ENCODE measurements around the gene FLCN.
"Not testable (repeated sequence)": the region's sequence is repeated elsewhere in the genome, so short reads cannot be mapped to it uniquely, and the experiment has no call there.

The FLCN gene

DNA sequence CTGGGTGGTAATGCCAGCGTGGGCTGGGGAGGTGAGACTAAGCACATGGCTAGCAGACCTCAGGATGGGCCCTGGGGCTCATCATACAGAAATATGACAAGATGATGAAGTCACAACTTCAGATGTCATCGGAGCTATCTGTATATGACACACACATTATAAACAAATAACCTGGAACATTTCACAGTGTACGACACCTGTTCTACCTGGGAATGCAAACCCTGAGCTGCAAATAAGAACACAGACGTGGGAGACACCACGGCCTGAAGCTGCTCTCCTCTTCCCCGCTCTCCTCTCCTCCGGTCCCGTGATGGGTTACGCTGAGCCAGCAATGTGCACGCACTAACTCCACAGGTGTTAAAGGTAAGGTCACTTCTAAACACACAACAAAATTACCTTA lies 35.7 kb downstream of the FLCN start:
- no peaks in the 10 kb centered on the region for H3K27me3 ChIP-seq (ENCODE audit: control insufficient read depth in 1 of 2, insufficient read depth in 2 of 2, low read length in 2 of 2)
- H3K9ac ChIP-seq (ENCODE audit: low read depth in 1 of 2, low read length in 2 of 2): no peak overlapping the region
- H3K36me3 ChIP-seq (ENCODE audit: control insufficient read depth in 1 of 2, insufficient read depth in 2 of 2, low read length in 2 of 2): no peaks in the 10 kb centered on the region
- H3K27ac ChIP-seq (ENCODE audit: low read depth, low read length): no peak overlapping the region
- peaks cover 12 to 28% of the 10 kb centered on the region in 2 donors for H3K4me1 ChIP-seq (ENCODE audit: control insufficient read depth in 1 of 2, insufficient read depth in 2 of 2, low read length in 2 of 2)
- no peak overlapping the region for H3K4me3 ChIP-seq (ENCODE audit: low read depth in 1 of 2, low read length in 2 of 2)
- no peaks in the 10 kb centered on the region for H3K9me3 ChIP-seq (ENCODE audit: control insufficient read depth in 1 of 2, low read length in 2 of 2)

- H3K4me3 ChIP-seq (ENCODE audit: low read depth in 1 of 2, low read length in 2 of 2): no peak overlapping the region
- no peaks in the 10 kb centered on the region for H3K36me3 ChIP-seq (ENCODE audit: control insufficient read depth in 1 of 2, insufficient read depth in 2 of 2, low read length in 2 of 2)
- peaks cover 12 to 26% of the 10 kb centered on the region in 2 donors for H3K4me1 ChIP-seq (ENCODE audit: control insufficient read depth in 1 of 2, insufficient read depth in 2 of 2, low read length in 2 of 2)
- H3K9ac ChIP-seq (ENCODE audit: low read depth in 1 of 2, low read length in 2 of 2): no peak overlapping the region
- H3K27me3 ChIP-seq (ENCODE audit: control insufficient read depth in 1 of 2, insufficient read depth in 2 of 2, low read length in 2 of 2): no peaks in the 10 kb centered on the region
- H3K9me3 ChIP-seq (ENCODE audit: control insufficient read depth in 1 of 2, low read length in 2 of 2): no peaks in the 10 kb centered on the region
- no peak overlapping the region for H3K27ac ChIP-seq (ENCODE audit: low read depth, low read length)
Observed at GRCh38 chr17:17200831-17201230, 36.1 kb downstream of the FLCN start.

DNA sequence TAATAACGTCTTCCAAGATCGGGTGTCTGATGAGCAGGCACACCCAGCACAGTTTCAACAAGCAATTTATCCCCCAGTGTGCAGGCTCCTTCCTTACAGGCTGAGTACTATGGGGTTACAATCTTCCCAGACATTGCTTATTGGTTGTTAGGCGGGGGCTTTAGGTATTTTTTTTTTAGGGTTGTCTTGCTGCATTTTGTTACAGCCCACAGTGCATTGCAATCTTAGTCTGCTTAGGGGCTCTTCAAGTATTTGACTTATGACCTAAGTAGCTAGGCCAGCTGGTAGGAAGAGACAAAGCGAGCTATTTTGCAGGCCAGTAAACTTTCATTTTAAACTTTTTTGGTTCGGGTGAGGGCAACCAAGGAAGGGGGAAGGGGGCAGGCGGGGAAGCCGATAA lies 36.7 kb downstream of the FLCN start:
- Histone ChIP-seq H3K36me3 (ENCODE audit: control insufficient read depth in 1 of 2, insufficient read depth in 2 of 2, low read length in 2 of 2) (no peaks in the 10 kb centered on the region), H3K4me3 (ENCODE audit: low read depth in 1 of 2, low read length in 2 of 2) (no peak overlapping the region), H3K27me3 (ENCODE audit: control insufficient read depth in 1 of 2, insufficient read depth in 2 of 2, low read length in 2 of 2) (no peaks in the 10 kb centered on the region), H3K9me3 (ENCODE audit: control insufficient read depth in 1 of 2, low read length in 2 of 2) (no peaks in the 10 kb centered on the region), H3K4me1 (ENCODE audit: control insufficient read depth in 1 of 2, insufficient read depth in 2 of 2, low read length in 2 of 2) (peaks cover 12 to 21% of the 10 kb centered on the region in 2 donors), H3K27ac (ENCODE audit: low read depth, low read length) (no peak overlapping the region), H3K9ac (ENCODE audit: low read depth in 1 of 2, low read length in 2 of 2) (no peak overlapping the region)

GRCh38 chr17:17198281-17198680 lies 38.7 kb downstream of the FLCN start:
- Histone ChIP-seq H3K4me3 (ENCODE audit: low read depth in 1 of 2, low read length in 2 of 2) (no peak overlapping the region), H3K27me3 (ENCODE audit: control insufficient read depth in 1 of 2, insufficient read depth in 2 of 2, low read length in 2 of 2) (no peaks in the 10 kb centered on the region), H3K36me3 (ENCODE audit: control insufficient read depth in 1 of 2, insufficient read depth in 2 of 2, low read length in 2 of 2) (no peaks in the 10 kb centered on the region), H3K27ac (ENCODE audit: low read depth, low read length) (no peak overlapping the region), H3K9me3 (ENCODE audit: control insufficient read depth in 1 of 2, low read length in 2 of 2) (no peaks in the 10 kb centered on the region), H3K9ac (ENCODE audit: low read depth in 1 of 2, low read length in 2 of 2) (no peak overlapping the region), H3K4me1 (ENCODE audit: control insufficient read depth in 1 of 2, insufficient read depth in 2 of 2, low read length in 2 of 2) (peaks cover 0 to 6% of the 10 kb centered on the region in 2 donors)

DNA sequence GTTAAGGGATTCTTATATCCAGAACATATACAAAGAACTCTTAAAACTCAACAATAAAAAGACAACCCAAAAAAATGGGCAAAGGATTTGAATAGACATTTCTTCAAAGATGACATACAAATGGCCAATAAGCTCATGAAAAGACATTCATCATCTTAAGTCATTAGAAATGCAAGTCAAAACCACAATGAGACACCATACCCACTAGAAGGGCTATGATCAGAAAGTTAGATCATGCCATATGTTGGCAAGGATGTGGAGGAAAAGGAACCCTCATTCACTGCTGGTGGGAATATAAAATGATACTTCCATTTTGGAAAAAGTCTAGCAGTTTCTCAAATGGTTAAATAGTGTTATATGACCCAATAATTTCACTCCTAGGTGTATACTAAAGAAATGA lies 40.2 kb downstream of the FLCN start:
- Histone ChIP-seq H3K27me3 (ENCODE audit: control insufficient read depth in 1 of 2, insufficient read depth in 2 of 2, low read length in 2 of 2) (no peaks in the 10 kb centered on the region), H3K27ac (ENCODE audit: low read depth, low read length) (no peak overlapping the region), H3K9me3 (ENCODE audit: control insufficient read depth in 1 of 2, low read length in 2 of 2) (no peaks in the 10 kb centered on the region), H3K4me3 (ENCODE audit: low read depth in 1 of 2, low read length in 2 of 2) (no peak overlapping the region), H3K4me1 (ENCODE audit: control insufficient read depth in 1 of 2, insufficient read depth in 2 of 2, low read length in 2 of 2) (peaks cover 0 to 9% of the 10 kb centered on the region in 2 donors), H3K36me3 (ENCODE audit: control insufficient read depth in 1 of 2, insufficient read depth in 2 of 2, low read length in 2 of 2) (no peaks in the 10 kb centered on the region), H3K9ac (ENCODE audit: low read depth in 1 of 2, low read length in 2 of 2) (no peak overlapping the region)

GRCh38 chr17:17195466-17195865 lies 41.5 kb downstream of the FLCN start:
- not testable (repeated sequence) for H3K4me1 ChIP-seq (ENCODE audit: control insufficient read depth in 1 of 2, insufficient read depth in 2 of 2, low read length in 2 of 2); H3K9me3 ChIP-seq (ENCODE audit: control insufficient read depth in 1 of 2, low read length in 2 of 2); H3K27me3 ChIP-seq (ENCODE audit: control insufficient read depth in 1 of 2, insufficient read depth in 2 of 2, low read length in 2 of 2); H3K36me3 ChIP-seq (ENCODE audit: control insufficient read depth in 1 of 2, insufficient read depth in 2 of 2, low read length in 2 of 2); H3K9ac ChIP-seq (ENCODE audit: low read depth in 1 of 2, low read length in 2 of 2); H3K4me3 ChIP-seq (ENCODE audit: low read depth in 1 of 2, low read length in 2 of 2); H3K27ac ChIP-seq (ENCODE audit: low read depth, low read length)

DNA sequence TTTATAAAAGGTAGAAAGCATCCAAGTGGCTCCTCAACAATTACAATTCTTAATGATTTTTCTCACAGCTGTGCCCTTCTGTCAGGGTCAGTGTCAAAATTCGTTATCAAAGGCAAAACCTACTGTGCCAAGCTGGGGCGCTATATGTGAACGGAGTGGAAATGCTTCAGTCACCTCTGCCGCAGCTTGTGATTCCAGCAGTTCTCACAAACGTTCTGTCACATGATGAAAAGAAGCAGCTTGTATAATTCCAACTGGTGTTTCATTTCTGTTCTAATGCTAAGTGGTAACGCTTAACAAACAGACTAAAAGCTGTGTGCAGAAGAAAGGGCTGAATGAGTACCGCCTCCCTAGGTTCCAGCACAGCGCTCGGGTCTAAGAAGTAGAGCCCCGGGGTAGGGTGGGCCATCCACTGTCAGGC lies 45.0 kb downstream of the FLCN start:
- Histone ChIP-seq H3K36me3 (ENCODE audit: control insufficient read depth in 1 of 2, insufficient read depth in 2 of 2, low read length in 2 of 2) (peaks cover 13 to 29% of the 10 kb centered on the region in 2 donors), H3K4me3 (ENCODE audit: low read depth in 1 of 2, low read length in 2 of 2) (no peak overlapping the region), H3K9me3 (ENCODE audit: control insufficient read depth in 1 of 2, low read length in 2 of 2) (no peaks in the 10 kb centered on the region), H3K4me1 (ENCODE audit: control insufficient read depth in 1 of 2, insufficient read depth in 2 of 2, low read length in 2 of 2) (peaks cover 0 to 3% of the 10 kb centered on the region in 2 donors), H3K9ac (ENCODE audit: low read depth in 1 of 2, low read length in 2 of 2) (no peak overlapping the region), H3K27me3 (ENCODE audit: control insufficient read depth in 1 of 2, insufficient read depth in 2 of 2, low read length in 2 of 2) (no peaks in the 10 kb centered on the region), H3K27ac (ENCODE audit: low read depth, low read length) (no peak overlapping the region)

- Histone ChIP-seq H3K9me3 (ENCODE audit: control insufficient read depth in 1 of 2, low read length in 2 of 2) (no peaks in the 10 kb centered on the region), H3K27me3 (ENCODE audit: control insufficient read depth in 1 of 2, insufficient read depth in 2 of 2, low read length in 2 of 2) (no peaks in the 10 kb centered on the region), H3K4me1 (ENCODE audit: control insufficient read depth in 1 of 2, insufficient read depth in 2 of 2, low read length in 2 of 2) (peaks cover 0 to 3% of the 10 kb centered on the region in 2 donors), H3K9ac (ENCODE audit: low read depth in 1 of 2, low read length in 2 of 2) (no peak overlapping the region), H3K4me3 (ENCODE audit: low read depth in 1 of 2, low read length in 2 of 2) (no peak overlapping the region), H3K27ac (ENCODE audit: low read depth, low read length) (no peak overlapping the region), H3K36me3 (ENCODE audit: control insufficient read depth in 1 of 2, insufficient read depth in 2 of 2, low read length in 2 of 2) (peaks cover 16 to 29% of the 10 kb centered on the region in 2 donors)
Observed at GRCh38 chr17:17191346-17191792, 45.6 kb downstream of the FLCN start.

GRCh38 chr17:17190188-17190587 lies 46.8 kb downstream of the FLCN start:
- Histone ChIP-seq H3K4me1 (ENCODE audit: control insufficient read depth in 1 of 2, insufficient read depth in 2 of 2, low read length in 2 of 2) (peaks cover 3 to 6% of the 10 kb centered on the region in 2 donors), H3K9ac (ENCODE audit: low read depth in 1 of 2, low read length in 2 of 2) (no peak overlapping the region), H3K27me3 (ENCODE audit: control insufficient read depth in 1 of 2, insufficient read depth in 2 of 2, low read length in 2 of 2) (no peaks in the 10 kb centered on the region), H3K36me3 (ENCODE audit: control insufficient read depth in 1 of 2, insufficient read depth in 2 of 2, low read length in 2 of 2) (peaks cover 16 to 29% of the 10 kb centered on the region in 2 donors), H3K4me3 (ENCODE audit: low read depth in 1 of 2, low read length in 2 of 2) (no peak overlapping the region), H3K27ac (ENCODE audit: low read depth, low read length) (no peak overlapping the region), H3K9me3 (ENCODE audit: control insufficient read depth in 1 of 2, low read length in 2 of 2) (no peaks in the 10 kb centered on the region)

- peaks cover 16 to 31% of the 10 kb centered on the region in 2 donors for H3K36me3 ChIP-seq (ENCODE audit: control insufficient read depth in 1 of 2, insufficient read depth in 2 of 2, low read length in 2 of 2)
- H3K27me3 ChIP-seq (ENCODE audit: control insufficient read depth in 1 of 2, insufficient read depth in 2 of 2, low read length in 2 of 2): no peaks in the 10 kb centered on the region
- no peaks in the 10 kb centered on the region for H3K9me3 ChIP-seq (ENCODE audit: control insufficient read depth in 1 of 2, low read length in 2 of 2)
- no peak overlapping the region for H3K9ac ChIP-seq (ENCODE audit: low read depth in 1 of 2, low read length in 2 of 2)
- H3K27ac ChIP-seq (ENCODE audit: low read depth, low read length): no peak overlapping the region
- H3K4me3 ChIP-seq (ENCODE audit: low read depth in 1 of 2, low read length in 2 of 2): no peak overlapping the region
- H3K4me1 ChIP-seq (ENCODE audit: control insufficient read depth in 1 of 2, insufficient read depth in 2 of 2, low read length in 2 of 2): peaks cover 5 to 6% of the 10 kb centered on the region in 2 donors
Observed at GRCh38 chr17:17189559-17189958, 47.4 kb downstream of the FLCN start.

- Histone ChIP-seq H3K9me3 (ENCODE audit: control insufficient read depth in 1 of 2, low read length in 2 of 2) (no peaks in the 10 kb centered on the region), H3K4me1 (ENCODE audit: control insufficient read depth in 1 of 2, insufficient read depth in 2 of 2, low read length in 2 of 2) (peaks cover 6 to 7% of the 10 kb centered on the region in 2 donors), H3K27ac (ENCODE audit: low read depth, low read length) (no peak overlapping the region), H3K9ac (ENCODE audit: low read depth in 1 of 2, low read length in 2 of 2) (no peak overlapping the region), H3K36me3 (ENCODE audit: control insufficient read depth in 1 of 2, insufficient read depth in 2 of 2, low read length in 2 of 2) (peaks cover 16 to 41% of the 10 kb centered on the region in 2 donors), H3K27me3 (ENCODE audit: control insufficient read depth in 1 of 2, insufficient read depth in 2 of 2, low read length in 2 of 2) (no peaks in the 10 kb centered on the region), H3K4me3 (ENCODE audit: low read depth in 1 of 2, low read length in 2 of 2) (no peak overlapping the region)
Observed at GRCh38 chr17:17188586-17188985, 48.4 kb downstream of the FLCN start.

All from duodenal mucosa (tissue), 2 donors.